ENCODE results near the gene FAM98B. TPM values are rescaled to one million over a fixed set of nuclear protein-coding genes. Genes with fewer than 3 reads are reported as not detected.

The FAM98B gene
- polyA plus RNA-seq, 3 donors, result 80.1 to 97.1 (median 87.2) TPM

- DNase-seq (ENCODE audit: low read depth in 3 of 3, low spot score in 2 of 3), result no peak
These were observed 50.9 kb downstream of the FAM98B start for GRCh38 chr15:38504680-38505467.

GRCh38 chr15:38506997-38507396 lies 53.1 kb downstream of the FAM98B start:
- DNase-seq (ENCODE audit: low read depth in 3 of 3, low spot score in 2 of 3), result no peak

GRCh38 chr15:38507570-38507969 lies 53.6 kb downstream of the FAM98B start:
- no peak for DNase-seq (ENCODE audit: low read depth in 3 of 3, low spot score in 2 of 3)

GRCh38 chr15:38508647-38509046 lies 54.7 kb downstream of the FAM98B start:
- no peak for DNase-seq (ENCODE audit: low read depth in 3 of 3, low spot score in 2 of 3)

- DNase-seq (ENCODE audit: low read depth in 3 of 3, low spot score in 2 of 3), result no peak
These were observed 55.2 kb downstream of the FAM98B start for GRCh38 chr15:38509152-38509551.

GRCh38 chr15:38512901-38513300 lies 59.0 kb downstream of the FAM98B start:
- DNase-seq (ENCODE audit: low read depth in 3 of 3, low spot score in 2 of 3), result no peak

- peak; percentile 5 to 23 (median 16) for DNase-seq (ENCODE audit: low read depth in 3 of 3, low spot score in 2 of 3)
These were observed 60.7 kb downstream of the FAM98B start for GRCh38 chr15:38514601-38515000.

GRCh38 chr15:38516626-38517025 lies 62.7 kb downstream of the FAM98B start:
- no peak for DNase-seq (ENCODE audit: low read depth in 3 of 3, low spot score in 2 of 3)

- no peak for DNase-seq (ENCODE audit: low read depth in 3 of 3, low spot score in 2 of 3)
These were observed 63.5 kb downstream of the FAM98B start for GRCh38 chr15:38517312-38517975.

- DNase-seq (ENCODE audit: low read depth in 3 of 3, low spot score in 2 of 3), result no peak
These were observed 64.2 kb downstream of the FAM98B start for GRCh38 chr15:38518084-38518483.

GRCh38 chr15:38520035-38520434 lies 66.1 kb downstream of the FAM98B start:
- DNase-seq (ENCODE audit: low read depth in 3 of 3, low spot score in 2 of 3), result no peak

GRCh38 chr15:38521316-38521715 lies 67.4 kb downstream of the FAM98B start:
- DNase-seq (ENCODE audit: low read depth in 3 of 3, low spot score in 2 of 3), result no peak

- no peak for DNase-seq (ENCODE audit: low read depth in 3 of 3, low spot score in 2 of 3)
These were observed 69.0 kb downstream of the FAM98B start for GRCh38 chr15:38522922-38523321.

- no peak for DNase-seq (ENCODE audit: low read depth in 3 of 3, low spot score in 2 of 3)
These were observed 70.2 kb downstream of the FAM98B start for GRCh38 chr15:38524156-38524555.

GRCh38 chr15:38525489-38525888 lies 71.6 kb downstream of the FAM98B start:
- DNase-seq (ENCODE audit: low read depth in 3 of 3, low spot score in 2 of 3), result no peak

- DNase-seq (ENCODE audit: low read depth in 3 of 3, low spot score in 2 of 3), result no peak
These were observed 72.2 kb downstream of the FAM98B start for GRCh38 chr15:38526158-38526557.

- no peak for DNase-seq (ENCODE audit: low read depth in 3 of 3, low spot score in 2 of 3)
These were observed 74.4 kb downstream of the FAM98B start for GRCh38 chr15:38528294-38528693.

- no peak for DNase-seq (ENCODE audit: low read depth in 3 of 3, low spot score in 2 of 3)
These were observed 76.2 kb downstream of the FAM98B start for GRCh38 chr15:38530113-38530512.

- DNase-seq (ENCODE audit: low read depth in 3 of 3, low spot score in 2 of 3), result no peak
These were observed 77.6 kb downstream of the FAM98B start for GRCh38 chr15:38531509-38531908.

GRCh38 chr15:38532728-38533127 lies 78.8 kb downstream of the FAM98B start:
- no peak for DNase-seq (ENCODE audit: low read depth in 3 of 3, low spot score in 2 of 3)

GRCh38 chr15:38533416-38533915 lies 79.5 kb downstream of the FAM98B start:
- DNase-seq (ENCODE audit: low read depth in 3 of 3, low spot score in 2 of 3), result no peak

- no peak for DNase-seq (ENCODE audit: low read depth in 3 of 3, low spot score in 2 of 3)
These were observed 80.0 kb downstream of the FAM98B start for GRCh38 chr15:38533926-38534325.
